GM12891 (cell line): ENCODE results near the gene BLOC1S6.

Experiments
- PAX5 ChIP-seq: IDR thresholded peaks from 2 replicates; pipeline ENCODE4 v1.6.1; 2011; ENCODE audit warnings: low read length, moderate library complexity, mild to moderate bottlenecking; ENCODE audit not compliant: insufficient read depth, severe bottlenecking
- POLR2A ChIP-seq: IDR thresholded peaks from 2 replicates; pipeline ENCODE4 v1.6.1; 2011; ENCODE audit warnings: low read depth, low read length, control low read depth
- POLR2AphosphoS5 ChIP-seq: IDR thresholded peaks from 2 replicates; pipeline ENCODE4 v1.6.1; 2011; ENCODE audit warnings: low read depth, low read length, control low read depth
- SPI1 ChIP-seq: IDR thresholded peaks from 2 replicates; pipeline ENCODE4 v1.6.1; 2011; ENCODE audit warnings: low read depth, low read length, control low read depth
- TAF1 ChIP-seq: IDR thresholded peaks from 2 replicates; pipeline ENCODE4 v1.6.1; 2011; ENCODE audit warnings: low read depth, low read length, control low read depth

GRCh38 chr15:45594319-45594718 is 7.1 kb downstream of the BLOC1S6 start:
- no peak for TF ChIP-seq TAF1
- TF ChIP-seq POLR2A: no peak
- TF ChIP-seq POLR2AphosphoS5: no peak
- no peak for TF ChIP-seq SPI1
- TF ChIP-seq PAX5: no peak
